Liver (tissue), 9 donors: Measurements from ENCODE around the gene HHIPL1. TPM values are rescaled to one million over a fixed set of nuclear protein-coding genes. Genes with fewer than 3 reads are reported as not detected.

ENCODE experiments used
- DNase-seq: peaks from one replicate; pipeline ENCODE4 v3.0.0-alpha.2; 2017; ENCODE audit warnings: low spot score
- H3K27ac ChIP-seq, 2 donors: one replicate each; pipeline ENCODE4 v1.7.0; 2013; ENCODE audit warnings: inconsistent platforms in 2 of 2, low read length in 2 of 2, control low read depth in 1 of 2, low read depth in 1 of 2, mild to moderate bottlenecking in 1 of 2
- H3K27me3 ChIP-seq, 4 donors: one replicate each; pipeline versions ENCODE4 v1.6.1 to v1.7.0; 2013; ENCODE audit warnings: low read length in 3 of 4, inconsistent platforms in 1 of 4, mild to moderate bottlenecking in 1 of 4, moderate library complexity in 1 of 4; ENCODE audit not compliant: control insufficient read depth in 4 of 4, insufficient read depth in 4 of 4
- H3K36me3 ChIP-seq, 4 donors: one replicate each; pipeline versions ENCODE4 v1.6.1 to v1.7.0; 2013; ENCODE audit warnings: low read length in 3 of 4, mild to moderate bottlenecking in 3 of 4, low read depth in 1 of 4, moderate library complexity in 1 of 4; ENCODE audit not compliant: control insufficient read depth in 4 of 4, insufficient read depth in 3 of 4
- H3K4me1 ChIP-seq, 4 donors: one replicate each; pipeline versions ENCODE4 v1.6.1 to v1.7.0; 2013; ENCODE audit warnings: low read length in 3 of 4, mild to moderate bottlenecking in 3 of 4, moderate library complexity in 1 of 4; ENCODE audit not compliant: control insufficient read depth in 4 of 4, insufficient read depth in 4 of 4
- H3K4me3 ChIP-seq, 3 donors: one replicate each; pipeline versions ENCODE4 v1.6.1 to v1.7.0; 2013; ENCODE audit warnings: low read length in 3 of 3, control low read depth in 1 of 3, low read depth in 1 of 3, mild to moderate bottlenecking in 1 of 3
- H3K9ac ChIP-seq, 2 donors: one replicate each; pipeline ENCODE4 v1.7.0; 2013; ENCODE audit warnings: low read length in 2 of 2, mild to moderate bottlenecking in 2 of 2, moderate library complexity in 2 of 2, control low read depth in 1 of 2, low read depth in 1 of 2
- H3K9me3 ChIP-seq, 4 donors: one replicate each; pipeline versions ENCODE4 v1.6.1 to v1.7.0; 2013; ENCODE audit warnings: low read length in 3 of 4; ENCODE audit not compliant: control insufficient read depth in 4 of 4
- EGR1 ChIP-seq, 2 donors: IDR thresholded peaks; 2 replicates each; pipeline ENCODE4 v1.6.1; 2016 to 2018; ENCODE audit warnings: antibody characterized with exemption in 2 of 2, low read depth in 2 of 2
- FOXA1 ChIP-seq: IDR thresholded peaks from 2 replicates; pipeline ENCODE4 v1.6.1; 2016; ENCODE audit warnings: antibody characterized with exemption
- FOXA2 ChIP-seq: IDR thresholded peaks from 2 replicates; pipeline ENCODE4 v1.6.1; 2016; ENCODE audit warnings: antibody characterized with exemption
- GABPA ChIP-seq, 2 donors: IDR thresholded peaks in 1 of 2; conservative IDR thresholded peaks in 1 of 2; 2 replicates each; pipeline ENCODE4 v1.6.1; 2016; ENCODE audit warnings: antibody characterized with exemption in 2 of 2, mild to moderate bottlenecking in 1 of 2, moderate library complexity in 1 of 2
- HNF4A ChIP-seq, 2 donors: conservative IDR thresholded peaks; 2 replicates each; pipeline ENCODE4 v1.6.1; 2016; ENCODE audit warnings: antibody characterized with exemption in 2 of 2, mild to moderate bottlenecking in 2 of 2
- HNF4G ChIP-seq: IDR thresholded peaks from 2 replicates; pipeline ENCODE4 v1.6.1; 2016; ENCODE audit warnings: antibody characterized with exemption
- JUND ChIP-seq, 2 donors: IDR thresholded peaks; 2 replicates each; pipeline ENCODE4 v1.6.1; 2016; ENCODE audit warnings: antibody characterized with exemption in 2 of 2
- NR2F2 ChIP-seq: IDR thresholded peaks from 2 replicates; pipeline ENCODE4 v1.6.1; 2016; ENCODE audit warnings: antibody characterized with exemption
- RAD21 ChIP-seq, 2 donors: IDR thresholded peaks; 2 replicates each; pipeline ENCODE4 v1.6.1; 2016; ENCODE audit warnings: antibody characterized with exemption in 2 of 2, mild to moderate bottlenecking in 2 of 2
- RXRA ChIP-seq, 2 donors: IDR thresholded peaks; 2 replicates each; pipeline ENCODE4 v1.6.1; 2017 to 2018; ENCODE audit warnings: antibody characterized with exemption in 2 of 2, mild to moderate bottlenecking in 1 of 2
- SP1 ChIP-seq: IDR thresholded peaks from 2 replicates; pipeline ENCODE4 v1.6.1; 2018; ENCODE audit warnings: antibody characterized with exemption, mild to moderate bottlenecking
- TAF1 ChIP-seq: conservative IDR thresholded peaks from 2 replicates; pipeline ENCODE4 v1.6.1; 2016; ENCODE audit warnings: antibody characterized with exemption, mild to moderate bottlenecking
- YY1 ChIP-seq: IDR thresholded peaks from 2 replicates; pipeline ENCODE4 v1.6.1; 2016; ENCODE audit warnings: antibody characterized with exemption, mild to moderate bottlenecking
- WGBS: extraction: QIAGEN DNeasy Blood & Tissue Kit; methylation state at CpG from one replicate; pipeline ENCODE4 v1.1.7; 2013; 5-methylcytosine and 5-hydroxymethylcytosine counted together
- polyA plus RNA-seq, 2 donors: library from polyadenylated mRNA; stranded (reverse) in 1 of 2; unstranded in 1 of 2; fragments of 200-250 nt in 1 of 2; fragments of >200 nt in 1 of 2; fragmentation: Nextera tagmentation in 1 of 2; extraction: Ambion mirVana in 1 of 2; gene quantifications; one replicate each; pipeline versions ENCODE4 v1.2.1 to v1.2.3, GENCODE V29; 2013 to 2015
- total RNA-seq, 2 donors: library from RNA; depleted of rRNA; stranded (reverse); fragments of >200 nt; gene quantifications; one replicate each; pipeline ENCODE4 v1.2.3, GENCODE V29; 2014
- TF ChIP-seq, protein P1 (sequence below): IDR thresholded peaks from 2 replicates; pipeline ENCODE4 v1.6.1; 2016; ENCODE audit warnings: antibody characterized with exemption
- TF ChIP-seq, protein P2 (sequence below): IDR thresholded peaks from 2 replicates; pipeline ENCODE4 v1.6.1; 2016; ENCODE audit warnings: antibody characterized with exemption
- TF ChIP-seq, protein P3 (sequence below): fragments of 150-350 bp; IDR thresholded peaks from 2 replicates; pipeline ENCODE4 v1.5.1; 2017; ENCODE audit warnings: improper control_type of control experiment, low read depth, low read length; ENCODE audit not compliant: missing input control
- TF ChIP-seq, protein P4 (sequence below): IDR thresholded peaks from 2 replicates; pipeline ENCODE4 v1.6.1; 2016; ENCODE audit warnings: antibody characterized with exemption
- TF ChIP-seq, protein P5 (sequence below): IDR thresholded peaks from 2 replicates; pipeline ENCODE4 v1.6.1; 2016; ENCODE audit warnings: antibody characterized with exemption, mild to moderate bottlenecking
- donor health status: healthy.
- donor health status: healthy.
- donor health status: healthy.
- donor health status: healthy.
- donor health status: healthy.

Gene HHIPL1
- total and polyA plus RNA-seq, 4 donors: 0.96 to 1.7 (median 1.0) TPM

DNA sequence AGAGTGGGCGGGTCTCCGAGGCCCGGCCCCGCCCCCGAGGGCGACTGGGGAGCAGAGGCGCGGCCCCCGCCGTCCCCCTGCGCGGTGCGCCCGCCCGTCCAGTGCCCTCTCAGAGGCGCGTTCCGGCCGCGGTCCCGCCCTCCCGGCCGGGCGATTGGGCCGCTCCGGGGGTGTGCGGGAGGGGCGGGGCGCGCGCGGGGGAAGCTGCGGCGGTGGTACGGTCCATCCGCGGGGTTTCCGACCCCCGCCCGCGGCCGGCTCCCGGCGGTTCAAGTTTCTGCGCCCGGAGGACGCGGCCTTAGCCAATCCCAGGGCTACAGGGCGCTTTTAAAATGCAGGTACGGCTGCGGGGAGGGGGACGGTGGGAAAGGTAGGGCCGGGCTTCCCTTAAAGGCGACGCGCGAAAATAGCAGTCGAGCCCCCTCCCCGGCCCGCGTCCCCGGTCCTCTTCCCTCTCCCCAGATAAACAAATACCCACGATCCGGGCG is 40.6 kb upstream of the HHIPL1 start:
- Histone ChIP-seq H3K4me1 (peaks cover 21 to 42% (median 25%) of the 10 kb centered on the region in 4 donors), H3K27ac (peak overlapping the region; percentile 77 to 81), H3K4me3 (peak overlapping the region; percentile 59 to 82 (median 76)), H3K9me3 (no peaks in the 10 kb centered on the region), H3K27me3 (no peaks in the 10 kb centered on the region), H3K9ac (peak overlapping the region in 1 of 2 donors; percentile 54), H3K36me3 (no peaks in the 10 kb centered on the region)
- peak; percentile 82 for DNase-seq
- TF ChIP-seq, protein P1, sequence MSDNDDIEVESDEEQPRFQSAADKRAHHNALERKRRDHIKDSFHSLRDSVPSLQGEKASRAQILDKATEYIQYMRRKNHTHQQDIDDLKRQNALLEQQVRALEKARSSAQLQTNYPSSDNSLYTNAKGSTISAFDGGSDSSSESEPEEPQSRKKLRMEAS: no peak
- TF ChIP-seq RXRA (IDR thresholded peaks at IDR 0.05): peak in 1 of 2 donors; percentile 31
- peak; percentile 63 for TF ChIP-seq YY1
- TF ChIP-seq, protein P2, sequence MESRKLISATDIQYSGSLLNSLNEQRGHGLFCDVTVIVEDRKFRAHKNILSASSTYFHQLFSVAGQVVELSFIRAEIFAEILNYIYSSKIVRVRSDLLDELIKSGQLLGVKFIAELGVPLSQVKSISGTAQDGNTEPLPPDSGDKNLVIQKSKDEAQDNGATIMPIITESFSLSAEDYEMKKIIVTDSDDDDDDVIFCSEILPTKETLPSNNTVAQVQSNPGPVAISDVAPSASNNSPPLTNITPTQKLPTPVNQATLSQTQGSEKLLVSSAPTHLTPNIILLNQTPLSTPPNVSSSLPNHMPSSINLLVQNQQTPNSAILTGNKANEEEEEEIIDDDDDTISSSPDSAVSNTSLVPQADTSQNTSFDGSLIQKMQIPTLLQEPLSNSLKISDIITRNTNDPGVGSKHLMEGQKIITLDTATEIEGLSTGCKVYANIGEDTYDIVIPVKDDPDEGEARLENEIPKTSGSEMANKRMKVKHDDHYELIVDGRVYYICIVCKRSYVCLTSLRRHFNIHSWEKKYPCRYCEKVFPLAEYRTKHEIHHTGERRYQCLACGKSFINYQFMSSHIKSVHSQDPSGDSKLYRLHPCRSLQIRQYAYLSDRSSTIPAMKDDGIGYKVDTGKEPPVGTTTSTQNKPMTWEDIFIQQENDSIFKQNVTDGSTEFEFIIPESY: no peak
- no peak for TF ChIP-seq GABPA (IDR thresholded peaks at IDR 0.05 in 1 of 2, conservative IDR thresholded peaks at IDR 0.05 in 1 of 2)
- TF ChIP-seq HNF4G: no peak
- TF ChIP-seq HNF4A (conservative IDR thresholded peaks at IDR 0.05): peak in 1 of 2 donors; percentile 23
- TF ChIP-seq, protein P3, sequence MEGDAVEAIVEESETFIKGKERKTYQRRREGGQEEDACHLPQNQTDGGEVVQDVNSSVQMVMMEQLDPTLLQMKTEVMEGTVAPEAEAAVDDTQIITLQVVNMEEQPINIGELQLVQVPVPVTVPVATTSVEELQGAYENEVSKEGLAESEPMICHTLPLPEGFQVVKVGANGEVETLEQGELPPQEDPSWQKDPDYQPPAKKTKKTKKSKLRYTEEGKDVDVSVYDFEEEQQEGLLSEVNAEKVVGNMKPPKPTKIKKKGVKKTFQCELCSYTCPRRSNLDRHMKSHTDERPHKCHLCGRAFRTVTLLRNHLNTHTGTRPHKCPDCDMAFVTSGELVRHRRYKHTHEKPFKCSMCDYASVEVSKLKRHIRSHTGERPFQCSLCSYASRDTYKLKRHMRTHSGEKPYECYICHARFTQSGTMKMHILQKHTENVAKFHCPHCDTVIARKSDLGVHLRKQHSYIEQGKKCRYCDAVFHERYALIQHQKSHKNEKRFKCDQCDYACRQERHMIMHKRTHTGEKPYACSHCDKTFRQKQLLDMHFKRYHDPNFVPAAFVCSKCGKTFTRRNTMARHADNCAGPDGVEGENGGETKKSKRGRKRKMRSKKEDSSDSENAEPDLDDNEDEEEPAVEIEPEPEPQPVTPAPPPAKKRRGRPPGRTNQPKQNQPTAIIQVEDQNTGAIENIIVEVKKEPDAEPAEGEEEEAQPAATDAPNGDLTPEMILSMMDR: no peak
- no peak for TF ChIP-seq FOXA1
- TF ChIP-seq EGR1 (IDR thresholded peaks at IDR 0.05; ENCODE audit: low read depth in 2 of 2): no peak
- peak; percentile 50 for TF ChIP-seq SP1
- TF ChIP-seq TAF1: no peak
- TF ChIP-seq JUND (IDR thresholded peaks at IDR 0.05): no peak
- TF ChIP-seq NR2F2: no peak
- TF ChIP-seq FOXA2: no peak
- no peak for TF ChIP-seq RAD21 (IDR thresholded peaks at IDR 0.05)
- TF ChIP-seq, protein P4, sequence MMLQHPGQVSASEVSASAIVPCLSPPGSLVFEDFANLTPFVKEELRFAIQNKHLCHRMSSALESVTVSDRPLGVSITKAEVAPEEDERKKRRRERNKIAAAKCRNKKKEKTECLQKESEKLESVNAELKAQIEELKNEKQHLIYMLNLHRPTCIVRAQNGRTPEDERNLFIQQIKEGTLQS: no peak
- TF ChIP-seq, protein P5, sequence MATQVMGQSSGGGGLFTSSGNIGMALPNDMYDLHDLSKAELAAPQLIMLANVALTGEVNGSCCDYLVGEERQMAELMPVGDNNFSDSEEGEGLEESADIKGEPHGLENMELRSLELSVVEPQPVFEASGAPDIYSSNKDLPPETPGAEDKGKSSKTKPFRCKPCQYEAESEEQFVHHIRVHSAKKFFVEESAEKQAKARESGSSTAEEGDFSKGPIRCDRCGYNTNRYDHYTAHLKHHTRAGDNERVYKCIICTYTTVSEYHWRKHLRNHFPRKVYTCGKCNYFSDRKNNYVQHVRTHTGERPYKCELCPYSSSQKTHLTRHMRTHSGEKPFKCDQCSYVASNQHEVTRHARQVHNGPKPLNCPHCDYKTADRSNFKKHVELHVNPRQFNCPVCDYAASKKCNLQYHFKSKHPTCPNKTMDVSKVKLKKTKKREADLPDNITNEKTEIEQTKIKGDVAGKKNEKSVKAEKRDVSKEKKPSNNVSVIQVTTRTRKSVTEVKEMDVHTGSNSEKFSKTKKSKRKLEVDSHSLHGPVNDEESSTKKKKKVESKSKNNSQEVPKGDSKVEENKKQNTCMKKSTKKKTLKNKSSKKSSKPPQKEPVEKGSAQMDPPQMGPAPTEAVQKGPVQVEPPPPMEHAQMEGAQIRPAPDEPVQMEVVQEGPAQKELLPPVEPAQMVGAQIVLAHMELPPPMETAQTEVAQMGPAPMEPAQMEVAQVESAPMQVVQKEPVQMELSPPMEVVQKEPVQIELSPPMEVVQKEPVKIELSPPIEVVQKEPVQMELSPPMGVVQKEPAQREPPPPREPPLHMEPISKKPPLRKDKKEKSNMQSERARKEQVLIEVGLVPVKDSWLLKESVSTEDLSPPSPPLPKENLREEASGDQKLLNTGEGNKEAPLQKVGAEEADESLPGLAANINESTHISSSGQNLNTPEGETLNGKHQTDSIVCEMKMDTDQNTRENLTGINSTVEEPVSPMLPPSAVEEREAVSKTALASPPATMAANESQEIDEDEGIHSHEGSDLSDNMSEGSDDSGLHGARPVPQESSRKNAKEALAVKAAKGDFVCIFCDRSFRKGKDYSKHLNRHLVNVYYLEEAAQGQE: peak; percentile 44
- under 1% methylated on average over 65 of the region's 65 CpGs for WGBS
